GM21360 (cell line): ENCODE results near the gene MS4A18.

ENCODE experiments used
- ATAC-seq: cut with Tn5 transposase; IDR thresholded peaks from one replicate; pipeline ENCODE4 v1.9.1; 2021; ENCODE audit warnings: mild to moderate bottlenecking, moderate library complexity; ENCODE audit not compliant: unreplicated experiment

Gene MS4A18

DNA sequence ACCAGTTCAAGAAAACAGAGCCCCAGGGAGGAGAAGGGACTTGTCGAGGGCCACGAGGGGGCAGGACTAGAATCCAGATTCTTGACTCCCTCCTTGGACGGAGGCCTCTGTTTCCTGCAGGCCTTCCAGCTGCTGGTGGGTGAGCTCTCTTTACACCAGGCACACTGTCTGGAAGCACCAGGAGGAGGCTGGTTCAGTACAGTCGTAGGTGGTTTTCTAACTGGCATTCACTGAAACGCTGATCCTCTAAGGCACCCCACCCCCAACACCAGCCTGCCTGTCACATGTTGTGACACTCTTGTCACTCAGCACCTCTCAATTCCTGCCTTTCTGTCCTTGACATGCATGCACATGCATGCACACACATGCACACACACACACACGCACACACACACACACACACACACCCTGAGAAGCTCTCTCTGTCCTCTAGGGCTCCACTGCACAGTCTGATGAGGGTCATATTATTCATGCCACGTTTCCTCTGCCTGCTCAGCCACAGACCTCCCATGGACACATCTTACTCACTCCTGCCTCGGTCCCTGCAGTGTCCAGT lies 61.4 kb downstream of the MS4A18 start:
- ATAC-seq, result no peak

DNA sequence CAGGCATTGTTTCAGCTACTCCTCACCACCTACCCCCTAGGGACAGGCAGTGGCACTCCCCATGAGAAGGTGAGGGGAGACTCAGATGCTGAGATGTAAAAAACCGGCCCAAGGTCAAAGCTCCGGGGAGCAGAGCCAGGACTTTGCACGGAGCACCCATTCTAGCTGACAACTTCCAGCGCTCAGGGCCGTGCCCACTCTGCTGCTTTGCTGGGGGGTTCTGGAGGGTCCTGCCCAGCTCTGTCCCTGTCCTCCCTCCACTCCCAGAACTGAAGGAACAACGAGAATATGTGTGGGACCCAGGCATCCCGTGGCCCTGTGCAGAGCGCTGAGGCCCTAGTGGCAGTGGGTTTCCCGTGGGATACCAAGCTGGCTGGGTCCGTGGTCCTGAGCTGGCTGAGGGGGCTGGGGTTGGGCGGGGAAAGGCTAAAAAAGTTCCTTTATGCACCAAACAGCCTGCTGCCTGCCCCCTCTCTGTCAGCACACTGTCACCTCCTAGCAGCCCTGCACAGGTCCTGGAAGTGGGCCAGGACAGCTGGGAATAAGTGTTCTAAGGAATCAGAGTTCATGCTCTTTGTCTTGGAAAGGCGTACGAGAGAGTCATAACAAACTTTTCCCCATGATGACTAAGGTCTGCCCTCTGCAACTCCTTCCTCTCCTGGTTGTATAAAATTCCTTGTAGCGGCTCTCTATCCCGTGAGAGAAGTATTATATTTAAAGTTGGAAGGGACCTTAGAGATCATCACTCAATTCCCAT lies 62.5 kb downstream of the MS4A18 start:
- no peak for ATAC-seq

DNA sequence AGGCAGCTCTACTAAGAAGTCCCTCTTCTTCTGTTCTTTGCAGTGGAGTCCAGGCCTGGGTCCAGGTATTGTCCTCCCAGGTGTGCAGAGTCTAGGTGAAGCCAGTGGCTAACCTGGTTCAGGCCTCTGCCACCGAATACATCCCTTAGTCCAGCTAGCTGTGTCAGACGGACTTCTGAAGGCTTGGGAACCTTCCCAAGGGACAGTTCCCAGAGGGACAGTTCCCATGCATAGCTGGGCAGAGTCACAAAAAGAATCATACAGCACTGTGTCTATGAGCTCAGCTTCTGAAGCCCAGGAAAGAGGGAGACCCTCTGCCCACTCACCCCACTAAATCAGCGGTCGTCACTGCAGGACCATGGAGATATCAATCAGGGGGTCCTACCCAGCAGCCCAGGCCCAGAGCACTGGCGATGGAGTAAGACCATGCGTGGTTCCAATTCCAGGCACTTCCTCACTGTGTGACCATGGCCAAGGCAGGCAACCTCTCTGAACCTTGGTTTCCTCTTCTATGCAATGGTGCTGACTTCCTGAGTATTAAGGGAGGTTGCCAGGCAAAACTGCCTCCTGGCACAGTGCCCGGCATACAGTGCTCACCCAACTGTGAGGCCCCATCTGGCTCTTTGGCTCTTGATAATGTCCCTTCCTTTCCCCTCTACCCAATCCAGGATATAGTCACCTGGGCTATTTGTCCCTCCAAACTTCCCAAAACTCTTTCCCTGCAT lies 64.0 kb downstream of the MS4A18 start:
- ATAC-seq, result no peak

DNA sequence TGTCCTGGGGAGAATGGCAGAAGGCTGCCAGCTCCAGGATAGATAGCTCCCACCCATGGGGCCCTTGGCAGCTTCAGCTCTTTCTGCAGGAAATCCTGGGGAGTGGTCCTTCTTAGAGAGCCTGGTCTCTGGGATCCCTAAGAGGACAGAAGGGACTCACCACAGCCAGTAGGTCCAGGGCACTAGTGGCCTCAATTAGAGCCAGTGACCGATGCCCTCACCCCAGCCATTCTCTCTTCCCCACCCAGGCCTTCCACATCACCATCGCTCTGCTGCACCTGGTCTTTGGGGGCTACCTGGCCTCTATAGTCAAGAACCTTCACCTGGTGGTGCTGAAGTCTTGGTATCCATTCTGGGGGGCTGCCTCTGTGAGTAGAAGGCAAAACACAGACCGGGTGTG lies 66.2 kb downstream of the MS4A18 start:
- no peak for ATAC-seq

DNA sequence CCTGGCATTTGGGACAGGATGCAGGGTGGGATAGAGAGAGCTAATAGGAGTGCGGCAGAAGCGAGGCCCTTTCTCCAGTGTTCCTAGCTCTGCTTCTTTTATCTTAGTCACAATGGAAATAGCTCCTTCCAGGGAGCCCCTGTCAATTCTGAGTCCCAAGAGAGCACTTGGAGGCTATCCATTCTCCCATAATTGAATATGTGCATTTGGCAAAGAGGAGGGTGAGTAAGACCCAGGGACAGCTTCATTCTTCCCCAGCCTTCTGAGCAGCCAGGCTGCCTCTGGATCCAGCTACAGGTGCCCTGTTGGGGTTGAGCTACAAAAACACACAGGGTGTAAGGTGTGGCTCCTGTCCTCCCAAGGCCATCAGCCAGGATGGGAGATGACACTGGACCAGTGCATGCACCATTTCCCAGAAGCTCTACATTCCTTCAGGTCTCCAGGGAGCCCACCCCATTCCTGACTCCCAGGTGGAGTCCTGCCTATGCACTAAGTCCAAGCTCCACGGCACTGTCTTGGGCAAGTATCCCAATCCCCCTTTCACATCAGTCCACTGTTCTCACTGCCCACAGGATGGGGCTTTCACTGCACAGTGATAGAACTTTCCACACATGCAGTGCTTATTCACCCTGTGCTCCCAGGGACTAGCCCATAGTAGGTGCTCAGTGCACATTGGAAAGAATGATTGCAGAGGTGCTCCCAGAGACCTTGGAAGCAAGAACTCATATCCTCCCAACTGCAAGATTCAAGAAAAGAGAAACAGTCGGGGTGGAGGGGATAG lies 66.8 kb downstream of the MS4A18 start:
- no peak for ATAC-seq

DNA sequence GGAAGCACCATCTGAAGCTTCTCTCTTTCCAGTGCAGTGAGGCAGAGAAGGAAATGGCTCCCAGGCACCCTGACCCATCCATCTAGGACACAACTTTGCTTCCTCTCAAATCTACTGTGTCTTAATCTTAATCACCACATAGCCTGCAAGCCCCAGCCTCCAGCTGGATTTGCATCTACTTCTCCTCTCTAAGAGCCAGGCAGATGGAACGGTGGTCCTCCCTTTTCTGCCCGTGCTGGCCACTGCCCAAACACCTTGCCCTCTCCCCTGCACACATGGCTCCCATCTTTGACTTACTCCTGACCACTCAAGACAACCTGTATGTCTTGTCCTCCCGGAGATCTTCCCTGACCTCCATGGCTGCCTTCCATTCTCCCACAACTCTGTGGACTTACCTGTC lies 68.0 kb downstream of the MS4A18 start:
- ATAC-seq, result no peak
